ENCODE measurements around the gene ERC2.

The ERC2 gene

DNA sequence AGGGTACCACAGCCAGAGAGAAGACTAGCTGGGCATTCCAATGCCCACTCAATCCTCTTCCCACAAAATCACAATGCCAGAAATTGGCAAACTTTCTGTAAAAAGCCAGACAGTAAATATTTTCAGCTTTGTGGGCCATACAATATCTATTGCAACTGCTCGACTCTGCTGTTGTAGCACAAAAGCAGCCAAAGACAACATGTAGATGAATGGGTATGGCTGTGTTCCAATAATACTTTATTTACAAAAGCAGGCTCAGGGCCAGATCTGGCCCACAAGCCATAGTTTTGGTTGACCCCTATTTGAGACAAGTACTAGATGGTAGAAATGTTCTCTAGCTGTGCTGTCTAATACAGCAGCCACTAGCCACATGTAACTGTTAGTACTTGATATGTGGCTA, 330.9 kb downstream of the ERC2 start:
- Histone ChIP-seq H3K36me3 (no peaks in the 10 kb centered on the region), H3K4me1 (no peaks in the 10 kb centered on the region), H3K27me3 (no peaks in the 10 kb centered on the region), H3K9me3 (no peaks in the 10 kb centered on the region), H3K4me3 (ENCODE audit: low read depth, low read length) (no peak overlapping the region)
- TF ChIP-seq, protein P1, sequence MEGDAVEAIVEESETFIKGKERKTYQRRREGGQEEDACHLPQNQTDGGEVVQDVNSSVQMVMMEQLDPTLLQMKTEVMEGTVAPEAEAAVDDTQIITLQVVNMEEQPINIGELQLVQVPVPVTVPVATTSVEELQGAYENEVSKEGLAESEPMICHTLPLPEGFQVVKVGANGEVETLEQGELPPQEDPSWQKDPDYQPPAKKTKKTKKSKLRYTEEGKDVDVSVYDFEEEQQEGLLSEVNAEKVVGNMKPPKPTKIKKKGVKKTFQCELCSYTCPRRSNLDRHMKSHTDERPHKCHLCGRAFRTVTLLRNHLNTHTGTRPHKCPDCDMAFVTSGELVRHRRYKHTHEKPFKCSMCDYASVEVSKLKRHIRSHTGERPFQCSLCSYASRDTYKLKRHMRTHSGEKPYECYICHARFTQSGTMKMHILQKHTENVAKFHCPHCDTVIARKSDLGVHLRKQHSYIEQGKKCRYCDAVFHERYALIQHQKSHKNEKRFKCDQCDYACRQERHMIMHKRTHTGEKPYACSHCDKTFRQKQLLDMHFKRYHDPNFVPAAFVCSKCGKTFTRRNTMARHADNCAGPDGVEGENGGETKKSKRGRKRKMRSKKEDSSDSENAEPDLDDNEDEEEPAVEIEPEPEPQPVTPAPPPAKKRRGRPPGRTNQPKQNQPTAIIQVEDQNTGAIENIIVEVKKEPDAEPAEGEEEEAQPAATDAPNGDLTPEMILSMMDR (IDR thresholded peaks at IDR 0.05; ENCODE audit: low read depth, low read length), result no peak
- DNase-seq, result no peak

DNA sequence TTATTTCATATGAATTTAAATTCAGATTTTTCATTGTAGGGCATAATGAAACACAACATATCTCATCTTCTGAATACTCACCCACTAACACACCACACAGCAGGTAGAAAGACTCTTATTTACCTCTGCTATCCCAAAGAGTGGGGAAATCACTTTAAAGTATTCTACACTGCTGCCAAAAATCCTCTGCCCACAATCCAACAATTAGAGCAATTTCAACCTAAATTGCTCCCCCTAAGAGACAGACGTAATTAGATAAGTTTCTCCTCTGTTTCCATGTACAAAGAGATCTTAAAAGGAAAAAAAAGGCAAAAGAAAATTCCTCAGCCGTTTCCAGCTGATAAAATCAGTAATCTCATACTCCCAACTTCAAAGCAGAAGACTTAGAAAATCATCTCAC, 331.8 kb downstream of the ERC2 start:
- TF ChIP-seq, protein P1 (IDR thresholded peaks at IDR 0.05; ENCODE audit: low read depth, low read length), result no peak

DNA sequence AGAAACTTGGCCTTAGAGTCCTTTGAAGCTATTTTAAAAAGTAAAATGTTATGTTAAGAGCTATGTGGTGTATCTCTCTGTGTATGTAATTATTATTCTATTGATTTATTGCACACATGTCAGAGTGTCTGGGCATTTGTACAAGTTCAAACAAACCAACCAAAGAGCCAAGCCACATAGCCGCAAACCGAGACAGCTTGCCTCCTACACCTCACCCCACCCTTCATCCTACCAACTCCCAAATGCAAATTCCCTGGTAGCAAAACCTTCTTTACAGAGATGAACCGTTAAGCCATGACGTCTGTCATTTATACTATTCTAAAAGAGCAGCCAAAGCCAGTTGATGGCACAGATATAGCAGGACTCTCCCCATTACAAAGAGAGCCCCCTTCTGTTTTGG, 332.3 kb downstream of the ERC2 start:
- H3K36me3 ChIP-seq, result no peaks in the 10 kb centered on the region
- no peaks in the 10 kb centered on the region for H3K4me1 ChIP-seq
- H3K9me3 ChIP-seq, result no peaks in the 10 kb centered on the region
- DNase-seq, result no peak
- no peaks in the 10 kb centered on the region for H3K27me3 ChIP-seq
- TF ChIP-seq, protein P1 (IDR thresholded peaks at IDR 0.05; ENCODE audit: low read depth, low read length), result no peak
- H3K4me3 ChIP-seq (ENCODE audit: low read depth, low read length), result no peak overlapping the region

More for the DNA sequence above, 331.8 kb downstream of the ERC2 start:
- Histone ChIP-seq H3K4me3 (ENCODE audit: low read depth, low read length) (no peak overlapping the region), H3K27me3 (no peaks in the 10 kb centered on the region), H3K9me3 (no peaks in the 10 kb centered on the region), H3K36me3 (no peaks in the 10 kb centered on the region), H3K4me1 (no peaks in the 10 kb centered on the region)
- no peak for DNase-seq

DNA sequence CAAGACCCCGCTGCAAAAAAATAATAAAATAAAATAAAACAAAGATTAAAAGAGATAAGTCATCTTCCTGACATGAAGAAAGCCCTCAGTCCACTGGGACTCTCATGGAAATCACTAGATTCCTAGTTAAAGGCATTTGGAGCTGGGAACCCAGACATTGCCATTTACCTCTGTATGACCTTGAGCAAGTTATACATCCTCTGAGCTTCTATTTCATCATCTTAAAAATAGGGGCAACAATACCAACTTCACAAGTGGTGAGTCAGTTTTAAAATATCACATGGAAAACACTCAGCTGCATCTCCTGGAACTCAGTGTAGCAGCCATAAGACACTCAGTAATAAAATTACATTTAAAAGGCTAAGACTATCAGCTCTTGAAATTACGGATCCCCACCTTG, 334.8 kb downstream of the ERC2 start:
- no peak for DNase-seq
- TF ChIP-seq, protein P1 (IDR thresholded peaks at IDR 0.05; ENCODE audit: low read depth, low read length), result no peak
- no peak overlapping the region for H3K4me3 ChIP-seq (ENCODE audit: low read depth, low read length)
- no peaks in the 10 kb centered on the region for H3K9me3 ChIP-seq
- H3K4me1 ChIP-seq, result no peaks in the 10 kb centered on the region
- H3K27me3 ChIP-seq, result no peaks in the 10 kb centered on the region
- H3K36me3 ChIP-seq, result no peaks in the 10 kb centered on the region

DNA sequence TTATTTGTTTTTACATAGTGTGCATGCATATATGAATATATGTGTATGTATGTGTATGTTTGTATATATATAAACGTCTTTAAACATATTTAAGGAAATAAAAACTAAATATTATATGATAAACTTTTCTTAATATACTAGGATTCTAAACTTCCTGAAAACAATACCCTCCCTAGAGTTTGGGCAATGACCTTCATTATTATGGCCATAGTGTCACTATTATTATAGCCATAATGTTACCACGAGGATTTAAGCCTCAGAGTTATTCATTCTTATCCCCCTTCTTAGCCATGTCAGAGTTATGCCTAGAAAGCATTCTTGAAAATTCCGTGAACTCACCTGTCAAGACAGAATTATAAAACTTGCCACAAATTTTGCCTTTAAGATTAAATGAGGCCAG, 335.5 kb downstream of the ERC2 start:
- TF ChIP-seq, protein P1 (IDR thresholded peaks at IDR 0.05; ENCODE audit: low read depth, low read length), result no peak
- H3K4me3 ChIP-seq (ENCODE audit: low read depth, low read length), result no peak overlapping the region
- H3K36me3 ChIP-seq, result no peaks in the 10 kb centered on the region
- H3K27me3 ChIP-seq, result no peaks in the 10 kb centered on the region
- H3K9me3 ChIP-seq, result no peaks in the 10 kb centered on the region
- no peaks in the 10 kb centered on the region for H3K4me1 ChIP-seq
- no peak for DNase-seq

DNA sequence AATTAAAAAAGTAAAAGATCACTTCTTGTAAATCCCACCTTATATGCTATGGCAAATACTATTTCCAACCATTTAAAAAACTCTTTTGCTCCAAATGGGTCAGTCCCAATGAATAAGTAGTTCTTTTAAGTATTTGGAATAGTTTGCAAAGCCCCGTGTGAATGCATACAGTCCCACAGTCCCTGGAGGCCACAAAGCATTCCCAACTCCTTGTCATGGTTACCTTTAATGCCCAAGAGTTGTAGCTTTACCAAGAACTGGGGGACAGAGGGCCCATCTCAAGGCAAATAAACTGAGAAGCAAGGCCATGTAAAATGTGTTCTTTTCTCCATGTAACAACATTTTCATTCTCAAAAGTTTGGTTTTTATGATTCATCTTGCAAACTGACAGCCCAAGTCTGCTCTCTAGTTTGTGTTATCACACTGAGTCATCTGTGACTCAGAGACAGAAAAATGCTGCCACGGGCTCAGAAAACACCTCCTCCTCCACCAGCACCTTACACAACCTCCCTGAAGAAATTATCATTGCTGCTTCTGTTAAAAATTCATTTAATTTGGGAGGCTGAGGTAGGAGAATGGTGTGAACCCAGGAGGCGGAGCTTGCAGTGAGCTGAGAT, 336.2 kb downstream of the ERC2 start:
- Histone ChIP-seq H3K36me3 (no peaks in the 10 kb centered on the region), H3K4me3 (ENCODE audit: low read depth, low read length) (no peak overlapping the region), H3K4me1 (no peaks in the 10 kb centered on the region), H3K9me3 (no peaks in the 10 kb centered on the region), H3K27me3 (no peaks in the 10 kb centered on the region)
- TF ChIP-seq, protein P1 (IDR thresholded peaks at IDR 0.05; ENCODE audit: low read depth, low read length), result no peak
- no peak for DNase-seq
